Tibial nerve (tissue), 4 donors: Measurements from ENCODE around the gene SMAD7. TPM values are rescaled to one million over a fixed set of nuclear protein-coding genes. Genes with fewer than 3 reads are reported as not detected.

Source experiments
- DNase-seq, 2 donors: peaks; one replicate each; pipeline ENCODE4 v3.0.0-alpha.2; 2019; ENCODE audit warnings: low spot score in 2 of 2
- H3K27ac ChIP-seq, 4 donors: fragments of 200-600 bp; sonication (generic) in 3 of 4; one replicate each; pipeline ENCODE4 v1.5.1; 2017 to 2019; ENCODE audit warnings: mild to moderate bottlenecking in 1 of 4
- H3K27me3 ChIP-seq, 2 donors: fragments of 200-600 bp; sonication (generic) in 1 of 2; one replicate each; pipeline versions ENCODE4 v1.5.1 to v1.6.0; 2017 to 2019
- H3K36me3 ChIP-seq, 3 donors: fragments of 200-600 bp; sonication (generic); one replicate each; pipeline ENCODE4 v1.5.1; 2018 to 2019
- H3K4me1 ChIP-seq, 4 donors: fragments of 200-600 bp; sonication (generic) in 3 of 4; one replicate each; pipeline ENCODE4 v1.5.1; 2017 to 2019
- H3K4me3 ChIP-seq, 4 donors: fragments of 200-600 bp; sonication (generic) in 3 of 4; one replicate each; pipeline ENCODE4 v1.5.1; 2017 to 2019; ENCODE audit warnings: mild to moderate bottlenecking in 1 of 4, moderate library complexity in 1 of 4
- H3K9me3 ChIP-seq, 4 donors: fragments of 200-600 bp; sonication (generic) in 3 of 4; one replicate each; pipeline ENCODE4 v1.5.1; 2017 to 2019
- EP300 ChIP-seq, 2 donors: sonication (generic); formaldehyde crosslinking; IDR thresholded peaks; one replicate each; pipeline ENCODE4 v1.6.1; 2017; ENCODE audit warnings: antibody characterized with exemption in 2 of 2, mild to moderate bottlenecking in 1 of 2
- POLR2A ChIP-seq, 2 donors: fragments of 450-650 bp; IDR thresholded peaks; one replicate each; pipeline ENCODE4 v1.6.1; 2017; ENCODE audit warnings: antibody characterized with exemption in 2 of 2, mild to moderate bottlenecking in 2 of 2, moderate library complexity in 2 of 2
- whole genome bisulfite sequencing, 2 donors: methylation state at CpG; one replicate each; pipeline ENCODE4 v1.1.5; 2018; 5-methylcytosine and 5-hydroxymethylcytosine counted together
- total RNA-seq, 4 donors: library from RNA; depleted of rRNA; stranded (reverse); fragments of >200 nt; gene quantifications; one replicate each; pipeline ENCODE4 v1.1.0, GENCODE V29; 2016
- TF ChIP-seq, protein P1 (sequence below), 5 experiments: fragments of 200-600 bp in 3 of 5; fragments of 450-650 bp in 2 of 5; sonication (generic) in 3 of 5; IDR thresholded peaks; one replicate each; pipeline ENCODE4 v1.5.1; 2016 to 2019; ENCODE audit warnings: antibody characterized with exemption in 5 of 5, mild to moderate bottlenecking in 3 of 5, moderate library complexity in 2 of 5

SMAD7 gene
- total RNA-seq, 4 donors from 2014 or later: 34.3 to 56.8 (median 35.6) TPM

DNA sequence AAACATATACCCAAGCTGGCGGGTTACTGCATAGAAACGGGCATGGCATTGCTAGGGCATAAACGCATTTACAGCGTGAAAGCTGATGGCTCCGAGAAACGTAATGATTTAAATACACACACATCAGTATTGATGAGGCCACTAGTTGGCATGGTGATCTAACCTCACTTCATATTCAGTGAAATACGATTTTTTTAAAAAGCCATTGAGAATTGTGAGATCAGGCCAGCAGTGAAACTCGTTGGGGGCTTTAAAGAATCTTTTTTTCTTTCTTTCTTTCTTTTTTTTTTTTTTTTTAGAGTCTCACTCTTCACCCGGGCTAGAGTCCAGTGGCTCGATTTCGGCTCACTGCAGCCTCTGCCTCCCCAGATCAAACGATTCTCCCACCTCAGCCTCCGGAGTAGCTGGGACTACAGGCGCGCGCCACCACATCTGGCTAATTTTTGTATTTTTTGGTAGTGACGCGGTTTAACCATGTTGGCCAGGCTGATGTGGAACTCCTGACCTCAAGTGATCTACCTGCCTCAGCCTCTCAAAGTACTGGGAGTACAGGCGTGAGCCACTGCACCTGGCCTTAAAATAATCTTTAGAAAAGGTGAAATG is 2.4 kb upstream of the SMAD7 start:
- Histone ChIP-seq H3K27ac (peak overlapping the region; percentile 82 to 96 (median 94)), H3K9me3 (no peaks in the 10 kb centered on the region), H3K4me3 (peak overlapping the region; percentile 44 to 83 (median 74)), H3K27me3 (no peaks in the 10 kb centered on the region), H3K36me3 (no peaks in the 10 kb centered on the region), H3K4me1 (peaks cover 0 to 56% (median 23%) of the 10 kb centered on the region in 4 donors)
- no peak for TF ChIP-seq EP300 (IDR thresholded peaks at IDR 0.05)
- 63 to 68% methylated on average over 19 of the region's 19 CpGs for WGBS, 2 donors
- DNase-seq: no peak

DNA sequence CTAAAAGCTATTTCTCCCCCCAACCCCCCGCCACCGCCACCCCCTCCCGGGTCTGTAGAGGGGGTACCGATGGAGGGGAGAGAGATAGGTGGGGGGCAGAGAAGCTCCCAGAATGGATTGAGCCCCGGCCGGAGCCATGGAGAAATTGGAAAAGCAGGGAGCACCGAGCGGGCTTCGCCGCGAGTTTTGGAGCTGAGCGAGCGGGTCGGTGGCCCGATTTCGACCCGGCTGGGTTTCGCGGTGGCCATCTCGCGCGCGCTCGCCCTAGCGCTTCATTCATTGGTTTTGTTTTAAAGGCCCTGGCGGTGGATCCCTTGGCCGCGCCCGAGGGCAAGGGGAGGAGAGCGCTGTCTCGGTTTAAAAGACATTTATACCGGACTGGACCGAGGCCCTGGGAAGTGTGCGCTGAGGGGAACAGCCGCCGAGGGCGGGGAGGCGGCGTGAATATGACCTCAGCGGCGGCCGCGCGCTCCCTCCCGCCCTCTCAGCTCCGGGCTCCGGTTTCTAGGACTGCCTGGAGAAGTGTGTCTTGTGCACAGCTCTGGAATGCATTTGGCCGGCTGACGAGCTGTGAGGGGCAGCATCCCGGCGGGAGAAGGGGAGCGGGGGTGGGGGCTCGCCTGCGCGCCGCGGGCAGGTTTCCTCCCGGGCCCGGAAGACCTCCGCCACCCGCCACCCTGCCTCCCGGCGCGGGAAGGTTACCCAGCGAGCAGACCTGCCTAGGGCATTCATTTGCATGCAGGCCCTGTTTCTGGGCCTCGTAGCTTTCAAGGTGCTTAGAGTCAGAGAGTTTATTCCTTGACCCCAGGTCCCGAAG is 1.7 kb upstream of the SMAD7 start:
- 1 to 2% methylated on average over 41 to 57 of the region's 67 CpGs for WGBS, 2 donors
- Histone ChIP-seq H3K4me1 (peaks cover 0 to 63% (median 29%) of the 10 kb centered on the region in 4 donors), H3K27me3 (no peaks in the 10 kb centered on the region), H3K36me3 (no peaks in the 10 kb centered on the region), H3K4me3 (peak overlapping the region; percentile 44 to 83 (median 74)), H3K27ac (peak overlapping the region; percentile 82 to 96 (median 94)), H3K9me3 (no peaks in the 10 kb centered on the region)
- peak; percentile 28 to 30 for TF ChIP-seq POLR2A (IDR thresholded peaks at IDR 0.05)
- TF ChIP-seq, protein P1, sequence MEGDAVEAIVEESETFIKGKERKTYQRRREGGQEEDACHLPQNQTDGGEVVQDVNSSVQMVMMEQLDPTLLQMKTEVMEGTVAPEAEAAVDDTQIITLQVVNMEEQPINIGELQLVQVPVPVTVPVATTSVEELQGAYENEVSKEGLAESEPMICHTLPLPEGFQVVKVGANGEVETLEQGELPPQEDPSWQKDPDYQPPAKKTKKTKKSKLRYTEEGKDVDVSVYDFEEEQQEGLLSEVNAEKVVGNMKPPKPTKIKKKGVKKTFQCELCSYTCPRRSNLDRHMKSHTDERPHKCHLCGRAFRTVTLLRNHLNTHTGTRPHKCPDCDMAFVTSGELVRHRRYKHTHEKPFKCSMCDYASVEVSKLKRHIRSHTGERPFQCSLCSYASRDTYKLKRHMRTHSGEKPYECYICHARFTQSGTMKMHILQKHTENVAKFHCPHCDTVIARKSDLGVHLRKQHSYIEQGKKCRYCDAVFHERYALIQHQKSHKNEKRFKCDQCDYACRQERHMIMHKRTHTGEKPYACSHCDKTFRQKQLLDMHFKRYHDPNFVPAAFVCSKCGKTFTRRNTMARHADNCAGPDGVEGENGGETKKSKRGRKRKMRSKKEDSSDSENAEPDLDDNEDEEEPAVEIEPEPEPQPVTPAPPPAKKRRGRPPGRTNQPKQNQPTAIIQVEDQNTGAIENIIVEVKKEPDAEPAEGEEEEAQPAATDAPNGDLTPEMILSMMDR (IDR thresholded peaks at IDR 0.05): peak in 1 of 5 experiments; percentile 32
- peak; percentile 18 to 72 for TF ChIP-seq EP300 (IDR thresholded peaks at IDR 0.05)
- DNase-seq: peak; percentile 50 to 65

DNA sequence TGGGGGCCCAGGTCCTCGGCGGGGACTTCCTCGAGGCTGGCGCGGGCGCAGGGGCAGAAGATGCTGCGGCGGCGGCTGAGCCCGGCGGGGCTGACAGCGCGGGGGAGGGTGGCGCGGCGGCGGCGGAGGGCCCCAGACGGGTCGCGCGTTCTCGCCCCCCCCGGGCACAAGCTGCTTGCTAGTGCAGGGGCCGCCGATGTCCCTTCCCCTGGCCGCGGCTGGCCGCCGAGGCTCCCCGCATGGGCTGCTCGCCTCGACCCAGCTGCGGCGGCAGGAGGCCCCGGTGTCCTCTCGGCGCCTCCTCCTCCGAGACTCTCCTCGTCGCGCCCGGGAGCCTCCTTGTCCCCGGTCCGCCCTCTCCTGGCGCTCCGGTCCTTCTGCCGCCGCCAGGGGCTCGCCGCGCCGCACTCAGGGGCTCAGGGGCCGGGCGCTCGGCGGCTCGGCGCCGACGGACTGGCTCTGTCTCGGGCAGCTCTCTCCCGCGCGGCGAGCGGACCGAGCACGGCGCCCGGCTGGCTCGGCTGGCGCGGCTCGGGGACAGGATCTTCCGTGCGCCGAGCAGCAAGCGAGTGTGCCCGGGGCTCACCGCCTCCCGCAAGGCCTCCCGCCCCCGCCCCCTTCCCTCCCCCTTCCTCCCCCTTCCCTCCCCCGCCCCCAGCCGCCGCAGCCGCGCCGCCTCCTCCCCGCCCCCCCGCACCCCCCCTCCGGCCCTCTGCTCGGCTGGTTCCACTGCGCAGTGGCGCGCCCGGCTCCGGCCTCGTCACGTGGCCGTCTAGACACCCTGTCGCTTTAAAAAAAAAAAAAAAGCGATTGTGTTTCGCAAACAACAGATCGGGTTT is 902 bp upstream of the SMAD7 start:
- Histone ChIP-seq H3K27ac (peak overlapping the region; percentile 82 to 96 (median 94)), H3K36me3 (no peaks in the 10 kb centered on the region), H3K9me3 (no peaks in the 10 kb centered on the region), H3K4me1 (peaks cover 0 to 64% (median 32%) of the 10 kb centered on the region in 4 donors), H3K4me3 (peak overlapping the region; percentile 71 to 92 (median 80)), H3K27me3 (no peaks in the 10 kb centered on the region)
- peak; percentile 64 to 68 for DNase-seq
- TF ChIP-seq, protein P1 (IDR thresholded peaks at IDR 0.05): peak in 3 of 5 experiments; percentile 28 to 63 (median 54)
- peak; percentile 60 to 76 for TF ChIP-seq POLR2A (IDR thresholded peaks at IDR 0.05)
- TF ChIP-seq EP300 (IDR thresholded peaks at IDR 0.05): no peak
- 1% methylated on average over 21 to 31 of the region's 106 CpGs for WGBS, 2 donors

DNA sequence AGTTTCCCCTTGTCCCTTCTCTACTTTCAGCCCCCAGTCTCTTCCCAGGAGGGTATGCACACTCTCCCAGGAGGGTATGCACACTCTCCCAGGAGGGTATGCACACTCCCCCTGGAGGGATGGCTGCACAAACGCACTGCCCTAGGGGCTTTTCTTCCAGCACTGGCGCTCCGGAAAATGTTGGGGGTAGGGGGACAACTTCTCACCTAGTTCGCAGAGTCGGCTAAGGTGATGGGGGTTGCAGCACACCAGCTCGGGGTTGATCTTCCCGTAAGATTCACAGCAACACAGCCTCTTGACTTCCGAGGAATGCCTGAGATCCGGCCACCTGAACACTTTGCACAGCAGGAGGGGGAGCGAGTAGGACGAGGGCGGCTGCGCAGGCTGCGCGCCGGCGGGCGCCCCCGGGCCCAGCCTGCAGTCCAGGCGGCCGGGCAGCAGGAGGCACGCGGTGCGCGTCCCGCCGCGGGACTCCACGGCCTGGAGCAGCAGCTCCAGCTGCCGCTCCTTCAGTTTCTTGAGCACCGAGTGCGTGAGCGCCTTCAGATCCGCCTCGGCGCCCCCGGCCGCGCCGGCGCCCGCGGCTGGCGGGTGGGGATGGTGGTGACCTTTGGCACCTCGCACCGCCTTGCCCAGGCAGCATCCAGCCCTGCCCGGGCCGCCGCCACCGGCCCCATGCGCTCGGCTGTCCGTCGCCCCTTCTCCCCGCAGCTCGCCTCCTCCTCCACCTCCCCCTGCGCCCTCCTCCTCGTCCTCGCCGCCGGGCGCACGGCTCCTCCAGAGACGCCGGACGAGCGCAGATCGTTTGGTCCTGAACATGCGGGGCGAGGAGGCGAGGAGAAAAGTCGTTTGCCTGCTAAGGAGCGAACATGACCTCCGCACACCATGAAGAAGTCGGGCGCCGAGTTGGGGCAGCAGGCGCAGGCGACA is 894 bp downstream of the SMAD7 start:
- peaks cover 0 to 64% (median 28%) of the 10 kb centered on the region in 4 donors for H3K4me1 ChIP-seq
- H3K36me3 ChIP-seq: peaks cover 0 to 8% (median 0%) of the 10 kb centered on the region in 3 donors
- 1% methylated on average over 27 to 47 of the region's 79 CpGs for WGBS, 2 donors
- H3K27me3 ChIP-seq: no peaks in the 10 kb centered on the region
- H3K9me3 ChIP-seq: no peaks in the 10 kb centered on the region
- TF ChIP-seq, protein P1 (IDR thresholded peaks at IDR 0.05): peak in 3 of 5 experiments; percentile 24 to 48 (median 29)
- TF ChIP-seq POLR2A (IDR thresholded peaks at IDR 0.05): no peak
- no peak for DNase-seq
- H3K27ac ChIP-seq: peak overlapping the region; percentile 26 to 95 (median 83)
- peak overlapping the region; percentile 64 to 83 (median 74) for H3K4me3 ChIP-seq
